A673 (cell line): Measurements from ENCODE around the gene GLUL. TPM values are rescaled to one million over a fixed set of nuclear protein-coding genes. Genes with fewer than 3 reads are reported as not detected.

Source experiments
- BruUV-seq: library from RNA; stranded (reverse); fragments of 400-500 nt; replicated peaks from 2 replicates; lab custom pipeline; 2021; lab: Mats Ljungman, UMichigan
- CTCF ChIA-PET: fragments of 300-600 bp; sonication (Branson Sonifier 250); formaldehyde crosslinking; loops from one replicate; lab custom pipeline; 2022; ENCODE audit warnings: antibody characterized with exemption; lab: Charles Lee
- POLR2A ChIA-PET: fragments of 300-600 bp; sonication (Branson Sonifier 250); formaldehyde crosslinking; loops from one replicate; lab custom pipeline; 2022; ENCODE audit warnings: antibody characterized with exemption; ENCODE audit not compliant: low non-redundant PET; lab: Charles Lee
- DNase-seq: peaks from one replicate; pipeline ENCODE4 v3.0.0-alpha.2; 2015; ENCODE audit warnings: low spot score
- H3K27ac ChIP-seq: fragments of 200-600 bp; sonication (generic); 2 replicates; pipeline ENCODE4 v1.5.1; 2016; ENCODE audit warnings: mixed run types, low read depth, mild to moderate bottlenecking, mixed read lengths, antibody characterized with exemption, low read length; ENCODE audit not compliant: poor library complexity, severe bottlenecking
- H3K27me3 ChIP-seq: fragments of 200-600 bp; sonication (generic); replicated peaks from 2 replicates; pipeline ENCODE4 v1.6.1; 2017; ENCODE audit warnings: mixed run types, low read depth, mild to moderate bottlenecking, mixed read lengths, antibody characterized with exemption, low read length; ENCODE audit not compliant: insufficient read depth, poor library complexity
- H3K36me3 ChIP-seq: fragments of 200-600 bp; sonication (generic); 2 replicates; pipeline ENCODE4 v1.6.1; 2016; ENCODE audit warnings: mixed run types, mild to moderate bottlenecking, mixed read lengths, antibody characterized with exemption, low read length; ENCODE audit not compliant: insufficient read depth, poor library complexity, severe bottlenecking
- H3K4me1 ChIP-seq: fragments of 200-600 bp; sonication (generic); 2 replicates; pipeline ENCODE4 v1.6.1; 2017; ENCODE audit warnings: mixed run types, mild to moderate bottlenecking, mixed read lengths, antibody characterized with exemption, low read length; ENCODE audit not compliant: insufficient read depth, poor library complexity, severe bottlenecking
- H3K4me3 ChIP-seq: fragments of 200-600 bp; sonication (generic); 2 replicates; pipeline ENCODE4 v1.5.1; 2016; ENCODE audit warnings: low read depth, mixed run types, mild to moderate bottlenecking, mixed read lengths, low read length; ENCODE audit not compliant: poor library complexity, severe bottlenecking
- H3K9me3 ChIP-seq: fragments of 200-600 bp; sonication (generic); 2 replicates; pipeline ENCODE4 v1.6.1; 2016; ENCODE audit warnings: mixed run types, low read depth, mild to moderate bottlenecking, mixed read lengths, antibody characterized with exemption, low read length; ENCODE audit not compliant: poor library complexity, severe bottlenecking
- EZH2 ChIP-seq: fragments of 200-600 bp; sonication (generic); IDR thresholded peaks from 2 replicates; pipeline ENCODE4 v1.6.1; 2017; ENCODE audit warnings: borderline replicate concordance, low read depth, mild to moderate bottlenecking, mixed read lengths, antibody characterized with exemption, low read length; ENCODE audit not compliant: poor library complexity, severe bottlenecking
- intact Hi-C: fragments of 100-400 bp; cut with micrococcal nuclease; formaldehyde crosslinking; loops from one replicate; pipeline ENCODE4 v1.10.0; 2022; ENCODE audit not compliant: unreplicated experiment
- total RNA-seq: library from RNA; stranded (reverse); gene quantifications from 2 replicates; pipeline ENCODE4 v1.2.3, GENCODE V29; 2021
- TF ChIP-seq, protein P1 (sequence below): fragments of 300-800, 200-600 bp; sonication (generic); conservative IDR thresholded peaks from 2 replicates; pipeline ENCODE4 v1.5.1; 2017; ENCODE audit warnings: low read depth, mild to moderate bottlenecking, antibody characterized with exemption, low read length, moderate library complexity, mixed read lengths

Gene GLUL
- total RNA-seq, 1 experiment from 2014 or later, result 260 TPM

DNA sequence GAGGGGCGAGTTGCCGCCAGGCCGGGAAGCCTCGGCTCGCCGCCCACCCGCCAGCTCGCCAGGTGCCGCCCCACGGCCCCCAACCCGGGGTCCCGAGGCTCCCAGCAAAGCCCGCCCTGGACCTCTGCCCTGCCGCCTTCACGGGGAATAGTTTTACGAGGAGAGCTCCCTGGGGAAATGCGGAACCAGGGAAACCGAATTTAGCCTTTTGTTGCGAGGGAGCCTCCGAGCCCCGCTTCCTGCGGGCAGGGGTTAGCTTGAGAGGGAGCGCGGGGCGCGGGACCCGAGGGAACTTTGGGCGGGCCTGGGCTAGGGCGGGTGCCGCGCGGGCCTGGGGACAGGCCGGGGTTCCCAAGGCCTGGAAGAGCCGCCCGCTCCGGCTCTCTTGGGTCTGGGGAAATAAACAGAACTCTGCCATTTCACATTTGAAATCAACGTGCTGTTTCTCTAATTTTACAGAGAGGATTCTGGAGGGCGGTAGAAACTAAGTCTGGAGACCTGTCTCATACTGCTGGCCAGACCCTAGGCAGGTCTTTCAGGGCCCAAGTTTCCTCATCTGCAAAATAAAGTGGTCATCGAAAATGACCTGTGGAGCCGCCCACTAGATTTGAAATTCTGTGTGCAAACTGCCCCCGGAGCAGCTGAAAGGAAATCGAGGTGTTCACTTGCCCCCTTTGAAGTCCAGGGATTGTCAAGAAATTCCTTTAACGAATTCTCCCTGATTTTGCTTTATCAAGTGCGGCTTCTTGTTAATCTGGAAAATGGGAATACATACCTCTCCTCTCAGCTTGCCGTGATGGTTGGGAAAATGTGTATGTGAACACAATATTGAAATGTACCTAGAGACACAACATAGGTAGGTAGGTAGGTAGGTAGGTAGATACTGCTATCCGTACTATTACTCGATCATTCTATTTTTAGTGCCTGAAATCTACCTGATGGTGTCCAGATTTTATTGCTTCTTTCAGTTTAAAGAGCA is 749 bp upstream of the GLUL start:
- POLR2A ChIA-PET, result interaction anchor here (0.6 to 0.8 kb wide), 4 partner anchors 10 to 393 kb away, joined by 3 to 5 read pairs (median 4); no protein-coding TSS in a partner anchor
- BruUV-seq, result TSS peak; percentile 63
- TF ChIP-seq EZH2, result no peak
- TF ChIP-seq, protein P1, sequence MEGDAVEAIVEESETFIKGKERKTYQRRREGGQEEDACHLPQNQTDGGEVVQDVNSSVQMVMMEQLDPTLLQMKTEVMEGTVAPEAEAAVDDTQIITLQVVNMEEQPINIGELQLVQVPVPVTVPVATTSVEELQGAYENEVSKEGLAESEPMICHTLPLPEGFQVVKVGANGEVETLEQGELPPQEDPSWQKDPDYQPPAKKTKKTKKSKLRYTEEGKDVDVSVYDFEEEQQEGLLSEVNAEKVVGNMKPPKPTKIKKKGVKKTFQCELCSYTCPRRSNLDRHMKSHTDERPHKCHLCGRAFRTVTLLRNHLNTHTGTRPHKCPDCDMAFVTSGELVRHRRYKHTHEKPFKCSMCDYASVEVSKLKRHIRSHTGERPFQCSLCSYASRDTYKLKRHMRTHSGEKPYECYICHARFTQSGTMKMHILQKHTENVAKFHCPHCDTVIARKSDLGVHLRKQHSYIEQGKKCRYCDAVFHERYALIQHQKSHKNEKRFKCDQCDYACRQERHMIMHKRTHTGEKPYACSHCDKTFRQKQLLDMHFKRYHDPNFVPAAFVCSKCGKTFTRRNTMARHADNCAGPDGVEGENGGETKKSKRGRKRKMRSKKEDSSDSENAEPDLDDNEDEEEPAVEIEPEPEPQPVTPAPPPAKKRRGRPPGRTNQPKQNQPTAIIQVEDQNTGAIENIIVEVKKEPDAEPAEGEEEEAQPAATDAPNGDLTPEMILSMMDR, result no peak

DNA sequence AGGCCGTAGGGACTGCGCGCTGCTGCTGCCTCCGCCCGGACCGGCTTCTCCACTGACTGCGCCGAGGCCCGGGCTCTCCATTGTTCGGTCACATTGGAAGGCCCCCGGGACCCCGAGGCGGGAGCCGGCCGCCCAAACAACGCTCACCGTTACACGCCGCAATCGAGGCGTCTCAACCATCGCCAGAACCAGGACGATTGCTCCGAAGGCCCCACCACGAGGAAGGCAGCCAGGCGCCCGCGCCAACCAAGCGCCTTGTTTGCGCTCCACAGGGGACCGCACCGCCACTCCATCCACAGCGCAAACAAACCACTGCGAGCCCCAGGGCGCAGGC is 595 bp downstream of the GLUL start:
- no peak for DNase-seq
- ChIA-PET POLR2A (no interaction called here), CTCF (no interaction called here)
- intact Hi-C loops, result loop anchor here (5.0 kb wide), 1 partner anchor 89 kb away; no protein-coding TSS in a partner anchor
- H3K4me1 ChIP-seq, result peaks cover 5% of the 10 kb centered on the region
- H3K9me3 ChIP-seq, result no peaks in the 10 kb centered on the region
- H3K27ac ChIP-seq, result peak overlapping the region; percentile 95
- H3K36me3 ChIP-seq, result peaks cover 34% of the 10 kb centered on the region
- no peaks in the 10 kb centered on the region for H3K27me3 ChIP-seq
- TF ChIP-seq EZH2, result no peak
- TF ChIP-seq, protein P1, result no peak
- no TSS peak for BruUV-seq
- H3K4me3 ChIP-seq, result peak overlapping the region; percentile 98

More for the DNA sequence above, 749 bp upstream of the GLUL start:
- H3K9me3 ChIP-seq, result no peaks in the 10 kb centered on the region
- DNase-seq, result peak; percentile 78
- H3K4me3 ChIP-seq, result peak overlapping the region; percentile 98
- CTCF ChIA-PET, result no interaction called here
- H3K4me1 ChIP-seq, result peaks cover 11% of the 10 kb centered on the region
- peaks cover 20% of the 10 kb centered on the region for H3K36me3 ChIP-seq
- intact Hi-C loops, result loop anchor here (5.0 kb wide), 1 partner anchor 90 kb away; no protein-coding TSS in a partner anchor
- H3K27me3 ChIP-seq, result no peaks in the 10 kb centered on the region
- peak overlapping the region; percentile 95 for H3K27ac ChIP-seq

- Histone ChIP-seq H3K9me3 (no peaks in the 10 kb centered on the region), H3K27me3 (no peaks in the 10 kb centered on the region), H3K4me3 (peak overlapping the region; percentile 98), H3K36me3 (peaks cover 47% of the 10 kb centered on the region), H3K4me1 (peaks cover 5% of the 10 kb centered on the region), H3K27ac (peak overlapping the region; percentile 95)
- intact Hi-C loops, result loop anchor here (5.0 kb wide), 1 partner anchor 87 kb away; no protein-coding TSS in a partner anchor
- no peak for DNase-seq
- ChIA-PET CTCF (interaction anchor here (1.2 kb wide), 1 partner anchor 246 kb away, joined by 4 read pairs; no protein-coding TSS in a partner anchor), POLR2A (no interaction called here)
- no peak for TF ChIP-seq EZH2
- TF ChIP-seq, protein P1, result no peak
- no TSS peak for BruUV-seq
These were observed 2.0 kb downstream of the GLUL start for GRCh38 chr1:182389619-182390047.
